Measurements from ENCODE around the gene RPL38.

DNA sequence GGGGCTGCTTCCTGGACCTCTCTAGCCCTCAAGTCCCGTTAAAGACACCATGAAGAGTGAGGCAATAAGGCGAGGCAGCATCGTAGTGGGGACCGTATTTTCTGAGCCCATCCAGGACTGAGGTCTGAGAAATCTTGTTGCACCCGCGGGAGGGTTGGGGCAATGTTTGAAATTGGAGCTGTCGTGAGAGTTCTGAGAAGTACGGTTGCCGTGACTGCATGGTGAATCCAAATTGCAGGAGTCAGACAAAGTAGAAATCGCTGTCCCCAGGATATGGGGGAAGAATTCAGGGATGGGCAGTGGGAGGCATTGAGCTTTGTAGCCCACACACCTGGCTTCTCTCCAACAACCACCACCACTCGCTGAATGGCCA lies 42.0 kb upstream of the RPL38 start:
- TF ChIP-seq, protein P1, sequence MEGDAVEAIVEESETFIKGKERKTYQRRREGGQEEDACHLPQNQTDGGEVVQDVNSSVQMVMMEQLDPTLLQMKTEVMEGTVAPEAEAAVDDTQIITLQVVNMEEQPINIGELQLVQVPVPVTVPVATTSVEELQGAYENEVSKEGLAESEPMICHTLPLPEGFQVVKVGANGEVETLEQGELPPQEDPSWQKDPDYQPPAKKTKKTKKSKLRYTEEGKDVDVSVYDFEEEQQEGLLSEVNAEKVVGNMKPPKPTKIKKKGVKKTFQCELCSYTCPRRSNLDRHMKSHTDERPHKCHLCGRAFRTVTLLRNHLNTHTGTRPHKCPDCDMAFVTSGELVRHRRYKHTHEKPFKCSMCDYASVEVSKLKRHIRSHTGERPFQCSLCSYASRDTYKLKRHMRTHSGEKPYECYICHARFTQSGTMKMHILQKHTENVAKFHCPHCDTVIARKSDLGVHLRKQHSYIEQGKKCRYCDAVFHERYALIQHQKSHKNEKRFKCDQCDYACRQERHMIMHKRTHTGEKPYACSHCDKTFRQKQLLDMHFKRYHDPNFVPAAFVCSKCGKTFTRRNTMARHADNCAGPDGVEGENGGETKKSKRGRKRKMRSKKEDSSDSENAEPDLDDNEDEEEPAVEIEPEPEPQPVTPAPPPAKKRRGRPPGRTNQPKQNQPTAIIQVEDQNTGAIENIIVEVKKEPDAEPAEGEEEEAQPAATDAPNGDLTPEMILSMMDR (IDR thresholded peaks at IDR 0.05): no peak
- TF ChIP-seq ZFX (IDR thresholded peaks at IDR 0.05; ENCODE audit: borderline replicate concordance): no peak

Measured in 22Rv1 (cell line).